CD4-positive, alpha-beta T cell treated with Interleukin-12 subunit alpha and Interleukin-12 subunit beta, for 1 hour (primary cell): ENCODE results near the gene CACNA1I.

ENCODE experiments used
- DNase-seq: peaks from one replicate; pipeline ENCODE4 v3.0.0-alpha.2; 2020

Gene CACNA1I

GRCh38 chr22:39627208-39627607, 56.7 kb downstream of the CACNA1I start:
- no peak for DNase-seq

GRCh38 chr22:39627865-39628562, 57.5 kb downstream of the CACNA1I start:
- DNase-seq = no peak

GRCh38 chr22:39628563-39629080, 58.1 kb downstream of the CACNA1I start:
- DNase-seq = no peak

- no peak for DNase-seq
Observed at GRCh38 chr22:39629851-39630250, 59.3 kb downstream of the CACNA1I start.

- no peak for DNase-seq
Observed at GRCh38 chr22:39630721-39631120, 60.2 kb downstream of the CACNA1I start.

- no peak for DNase-seq
Observed at GRCh38 chr22:39631381-39632286, 61.1 kb downstream of the CACNA1I start.

- no peak for DNase-seq
Observed at GRCh38 chr22:39634530-39635405, 64.2 kb downstream of the CACNA1I start.

- DNase-seq = no peak
Observed at GRCh38 chr22:39635719-39636118, 65.2 kb downstream of the CACNA1I start.

- DNase-seq = no peak
Observed at GRCh38 chr22:39638958-39639357, 68.4 kb downstream of the CACNA1I start.

GRCh38 chr22:39641660-39642310, 71.2 kb downstream of the CACNA1I start:
- no peak for DNase-seq

GRCh38 chr22:39643311-39644083, 72.9 kb downstream of the CACNA1I start:
- no peak for DNase-seq

- no peak for DNase-seq
Observed at GRCh38 chr22:39645532-39645931, 75.0 kb downstream of the CACNA1I start.

GRCh38 chr22:39646398-39647063, 76.0 kb downstream of the CACNA1I start:
- no peak for DNase-seq

GRCh38 chr22:39647836-39648629, 77.5 kb downstream of the CACNA1I start:
- DNase-seq = no peak

GRCh38 chr22:39648630-39648950, 78.0 kb downstream of the CACNA1I start:
- DNase-seq = no peak

GRCh38 chr22:39649500-39650089, 79.0 kb downstream of the CACNA1I start:
- no peak for DNase-seq

GRCh38 chr22:39651053-39651996, 80.8 kb downstream of the CACNA1I start:
- DNase-seq = no peak

- DNase-seq = no peak
Observed at GRCh38 chr22:39652990-39653786, 82.6 kb downstream of the CACNA1I start.
